AML-193 (cell line): ENCODE data around the gene RHBDD3.

ENCODE experiments used
- DNase-seq, 2 experiments: peaks; one replicate each; lab custom pipeline; 2025; lab: John Stamatoyannopoulos, UW

Gene RHBDD3

GRCh38 chr22:29269230-29269604, 1.4 kb upstream of the RHBDD3 start:
- no peak for DNase-seq

DNA sequence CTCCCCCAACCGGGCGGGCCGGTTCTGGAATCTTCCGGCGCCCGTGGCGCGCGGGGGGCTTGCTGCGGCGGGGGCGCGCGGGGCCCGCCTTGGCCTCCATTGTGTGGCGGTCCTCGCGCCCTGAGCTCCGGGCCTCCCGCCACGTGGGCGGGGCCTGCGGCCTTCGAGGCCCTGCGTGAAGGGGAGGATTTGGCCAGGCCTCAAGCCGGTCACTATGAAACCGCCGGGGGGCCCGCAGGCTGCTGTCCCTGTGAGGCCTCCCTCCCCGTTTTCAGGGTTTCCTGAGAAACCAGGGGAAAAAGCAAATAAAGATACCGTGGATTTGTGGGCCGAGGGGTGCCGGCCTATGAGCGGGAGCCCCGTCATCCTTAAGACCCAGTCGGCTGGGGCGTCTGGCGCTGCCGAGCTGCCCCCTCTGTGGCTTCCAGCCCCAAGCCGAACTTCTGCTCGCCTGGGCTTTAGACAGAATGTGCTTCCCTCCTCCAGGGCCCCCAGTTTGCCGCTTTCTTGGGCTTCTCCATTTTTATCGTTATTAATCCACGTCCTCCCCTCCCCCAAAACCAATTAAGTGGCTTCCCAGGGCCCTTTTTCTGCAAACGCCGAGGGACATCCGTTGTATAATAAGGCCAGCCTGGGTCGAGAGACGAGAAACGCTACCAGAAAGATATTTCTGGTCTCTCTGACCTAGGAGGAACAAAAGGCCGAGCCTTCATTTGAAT, 889 bp upstream of the RHBDD3 start:
- peak in 1 of 2 experiments; percentile 9 for DNase-seq

DNA sequence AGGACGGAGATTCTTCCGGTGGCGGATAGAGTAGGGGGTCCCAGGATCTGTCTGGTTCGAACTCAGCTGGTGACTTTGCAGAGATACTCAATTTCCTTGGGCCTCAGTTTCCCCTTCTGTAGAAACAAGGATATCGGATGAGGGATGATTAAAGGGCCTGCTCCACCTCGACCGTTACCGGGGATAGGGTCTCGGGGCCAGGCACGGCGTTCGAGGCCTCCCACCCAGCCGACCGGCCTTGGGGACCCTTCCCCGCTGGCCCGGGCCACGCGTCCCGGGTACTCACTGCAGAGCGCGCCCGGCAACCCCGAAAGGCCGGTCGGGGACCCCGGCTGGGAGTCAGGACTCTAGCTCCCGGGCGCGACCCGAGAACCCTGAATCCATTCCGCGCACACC, 321 bp downstream of the RHBDD3 start:
- no peak for DNase-seq

- DNase-seq, result no peak
These were observed 968 bp downstream of the RHBDD3 start for GRCh38 chr22:29266564-29267461.

GRCh38 chr22:29265929-29266328, 1.9 kb downstream of the RHBDD3 start:
- no peak for DNase-seq

GRCh38 chr22:29265305-29265704, 2.5 kb downstream of the RHBDD3 start:
- no peak for DNase-seq

GRCh38 chr22:29263791-29264276, 3.9 kb downstream of the RHBDD3 start:
- DNase-seq, result no peak

DNA sequence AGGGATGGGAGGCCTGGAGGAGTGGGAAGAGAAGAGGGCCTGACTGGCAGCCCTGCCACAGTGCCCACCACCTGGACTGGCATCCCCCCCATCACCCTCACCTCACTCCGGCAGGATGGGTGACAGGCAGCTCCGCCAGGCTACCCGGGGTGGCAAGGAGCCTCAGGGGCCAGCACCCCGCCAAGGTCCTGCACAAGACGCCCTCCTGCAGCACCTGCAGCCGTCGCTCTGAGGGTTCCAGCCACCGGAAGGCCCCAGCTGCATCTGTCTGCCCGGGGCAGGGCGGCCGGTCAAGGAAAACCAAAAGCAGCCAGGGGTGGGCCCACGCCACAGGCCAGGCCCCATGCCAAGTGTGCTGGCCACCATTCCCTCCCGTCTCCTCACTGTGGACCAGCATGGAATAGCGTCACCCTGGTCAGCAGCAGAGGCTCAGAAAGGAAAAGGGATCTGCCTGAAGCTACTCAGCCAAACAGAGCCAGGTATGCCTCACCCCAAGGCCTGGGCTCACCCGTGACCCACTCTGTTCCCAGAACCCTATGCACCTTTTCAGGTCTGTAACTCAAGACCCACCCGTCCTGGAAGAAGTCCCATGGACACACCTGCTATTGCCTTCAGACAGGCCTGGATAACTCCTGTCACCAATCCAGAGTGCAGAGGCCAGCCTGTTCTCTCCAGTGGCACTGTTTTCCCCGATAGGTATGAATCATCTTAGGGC, 7.0 kb downstream of the RHBDD3 start:
- DNase-seq, result no peak

DNA sequence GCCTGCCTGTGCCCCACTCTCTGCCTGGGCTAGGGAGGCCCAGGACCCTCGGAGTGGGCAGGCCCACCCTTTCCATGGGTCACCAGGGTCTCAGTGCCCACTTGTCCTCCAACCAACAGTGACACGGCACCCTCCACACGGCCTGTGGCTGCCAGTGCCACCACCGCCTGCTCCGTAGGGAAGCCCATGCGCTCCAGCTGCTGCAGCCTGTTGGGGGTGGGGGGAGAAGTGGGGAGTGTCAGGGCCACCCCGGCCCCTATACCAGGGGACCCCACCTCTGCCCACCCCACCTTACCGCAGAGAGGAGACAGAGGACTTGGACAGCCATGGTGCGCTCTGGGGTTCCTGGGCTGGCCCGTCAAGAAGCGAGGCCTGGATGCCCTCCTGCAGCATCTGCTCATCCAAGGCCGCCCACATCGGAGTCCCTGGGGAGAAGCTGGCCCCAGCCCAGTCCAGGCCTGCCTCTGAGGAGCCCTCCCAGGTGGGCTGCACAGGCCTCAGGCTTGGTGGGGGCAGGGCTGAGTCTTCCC, 7.7 kb downstream of the RHBDD3 start:
- no peak for DNase-seq

- DNase-seq, result no peak
These were observed 8.4 kb downstream of the RHBDD3 start for GRCh38 chr22:29259253-29259899.

DNA sequence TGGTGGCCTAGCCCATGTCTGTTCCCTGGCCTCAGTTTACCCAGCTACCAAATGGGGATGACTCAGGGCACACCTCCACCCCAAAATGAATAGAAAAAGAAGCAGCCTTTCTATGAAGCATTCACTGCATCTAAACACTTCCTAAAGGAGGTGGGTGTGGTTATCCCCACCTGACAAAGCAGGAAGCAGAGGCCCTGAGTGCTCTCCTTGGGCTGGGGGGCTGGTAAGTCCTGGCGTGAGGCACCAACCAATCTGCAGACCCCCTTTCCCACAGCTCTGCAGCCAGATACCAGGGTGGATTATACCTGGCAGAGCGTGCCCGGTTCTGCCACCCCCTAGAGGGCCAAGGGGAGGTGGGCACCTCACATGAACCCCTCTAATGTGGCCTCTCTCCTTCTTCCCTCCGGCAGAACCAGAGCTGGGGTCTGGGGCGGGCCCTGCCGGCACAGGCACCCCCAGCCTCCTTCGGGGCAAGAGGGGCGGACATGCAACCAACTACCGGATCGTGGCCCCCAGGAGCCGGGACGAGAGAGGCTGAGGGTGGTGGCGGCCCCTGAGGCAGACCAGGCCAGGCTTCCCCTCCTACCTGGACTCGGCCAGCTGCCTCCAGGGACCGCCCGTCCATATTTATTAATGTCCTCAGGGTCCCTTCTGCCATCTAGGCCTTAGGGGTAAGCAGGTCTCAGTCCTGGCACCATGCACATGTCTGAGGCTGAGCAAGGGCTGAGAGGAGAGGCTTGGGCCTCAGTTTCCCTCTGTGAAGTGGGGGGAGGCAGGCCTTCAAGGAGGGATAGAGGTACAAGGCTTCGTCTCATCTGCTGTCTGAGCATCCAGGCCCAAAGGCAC, 9.2 kb downstream of the RHBDD3 start:
- DNase-seq, result no peak

DNA sequence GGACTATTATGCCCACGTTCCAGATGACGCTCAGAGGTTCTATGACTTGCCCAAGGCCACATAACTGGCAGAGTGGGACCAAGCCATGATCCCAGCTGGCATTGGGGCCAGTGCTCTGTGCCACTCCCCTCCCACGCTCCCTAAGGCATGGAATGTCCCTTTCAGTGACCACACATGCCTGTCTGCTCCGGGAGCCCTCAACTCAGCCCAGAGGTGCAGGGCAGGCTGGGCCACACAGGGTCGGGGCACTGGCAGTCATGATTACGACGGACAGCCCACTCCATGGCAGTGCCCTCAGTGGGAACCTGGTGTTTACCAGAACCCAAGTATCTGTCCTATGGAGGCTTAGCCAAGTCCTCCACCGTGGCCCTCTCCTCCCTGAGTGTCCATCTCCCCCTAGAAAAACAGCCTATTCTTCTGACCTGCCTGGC, 10.0 kb downstream of the RHBDD3 start:
- DNase-seq, result no peak

GRCh38 chr22:29256606-29257325, 11.0 kb downstream of the RHBDD3 start:
- no peak for DNase-seq

DNA sequence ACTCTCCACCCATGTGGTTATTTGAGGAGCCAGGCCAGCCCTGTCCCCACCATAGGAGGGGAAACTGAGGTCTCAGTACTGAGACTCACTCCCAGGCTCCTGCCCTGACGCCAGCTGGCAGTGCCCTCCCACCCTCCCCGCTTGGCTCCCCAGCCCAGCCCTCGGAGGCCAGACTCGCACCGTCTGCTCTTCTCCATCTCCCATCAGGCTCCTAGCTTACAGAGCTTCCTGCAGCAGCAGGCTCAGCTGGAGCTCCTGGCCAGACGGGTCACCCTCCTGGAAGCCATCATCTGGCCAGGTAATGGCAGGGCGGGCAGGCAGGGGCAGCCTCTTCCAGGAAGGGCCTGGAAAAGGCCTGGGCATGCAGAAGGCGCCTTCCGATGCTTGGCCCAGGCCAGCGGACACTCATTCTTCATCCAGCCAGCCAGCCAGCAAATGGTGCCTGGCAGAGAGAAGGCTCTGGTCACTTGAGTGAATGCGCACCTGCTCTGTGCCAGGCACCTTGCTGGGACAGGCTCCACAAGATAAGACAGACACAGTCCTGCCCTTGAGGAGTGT, 12.6 kb downstream of the RHBDD3 start:
- no peak for DNase-seq

GRCh38 chr22:29254286-29254660, 13.5 kb downstream of the RHBDD3 start:
- DNase-seq, result no peak

- no peak for DNase-seq
These were observed 14.1 kb downstream of the RHBDD3 start for GRCh38 chr22:29253561-29254285.

DNA sequence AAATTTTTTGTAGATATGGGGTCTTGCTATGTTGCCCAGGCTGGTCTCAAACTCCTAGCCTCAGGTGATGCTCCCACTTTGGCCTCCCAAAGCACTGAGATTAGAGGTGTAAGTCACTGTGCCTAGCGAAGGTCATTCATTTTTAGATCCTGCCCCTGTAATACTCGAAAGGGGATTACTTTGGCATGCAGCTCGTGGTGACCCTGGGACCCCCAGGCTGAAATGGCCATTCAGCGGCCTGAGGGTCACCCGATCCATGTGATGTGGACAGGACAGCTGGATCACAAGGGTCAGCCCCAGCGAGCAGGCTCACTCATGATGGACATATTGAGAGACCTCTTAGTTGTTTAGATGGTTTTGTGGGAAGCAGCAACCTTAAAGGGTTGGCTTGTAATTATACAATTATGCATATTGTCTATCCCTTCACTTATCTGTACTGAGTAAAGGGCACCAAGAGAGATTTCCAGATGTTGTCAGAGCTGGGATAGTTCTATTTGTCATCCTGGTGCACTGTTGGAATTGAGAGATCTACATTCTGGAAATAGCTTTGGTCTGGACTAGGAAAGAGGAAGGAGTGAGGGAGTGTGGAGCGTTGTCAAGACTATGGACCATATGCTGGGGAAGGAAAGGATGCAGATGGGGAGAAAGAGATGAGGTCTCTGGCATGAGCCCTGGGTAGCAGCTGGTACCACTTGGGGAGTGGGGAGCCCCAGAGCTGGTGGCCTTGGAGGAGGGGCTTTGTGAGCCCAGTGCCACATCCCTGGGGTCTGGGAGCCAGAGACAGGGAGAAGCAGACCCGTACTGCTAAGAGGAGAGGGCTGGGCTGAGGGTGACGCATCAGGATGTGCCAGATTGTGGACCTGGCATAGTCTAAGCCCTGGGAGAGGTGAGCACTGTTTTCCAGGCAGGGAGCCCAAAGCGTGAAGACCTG, 15.5 kb downstream of the RHBDD3 start:
- DNase-seq, result no peak

DNA sequence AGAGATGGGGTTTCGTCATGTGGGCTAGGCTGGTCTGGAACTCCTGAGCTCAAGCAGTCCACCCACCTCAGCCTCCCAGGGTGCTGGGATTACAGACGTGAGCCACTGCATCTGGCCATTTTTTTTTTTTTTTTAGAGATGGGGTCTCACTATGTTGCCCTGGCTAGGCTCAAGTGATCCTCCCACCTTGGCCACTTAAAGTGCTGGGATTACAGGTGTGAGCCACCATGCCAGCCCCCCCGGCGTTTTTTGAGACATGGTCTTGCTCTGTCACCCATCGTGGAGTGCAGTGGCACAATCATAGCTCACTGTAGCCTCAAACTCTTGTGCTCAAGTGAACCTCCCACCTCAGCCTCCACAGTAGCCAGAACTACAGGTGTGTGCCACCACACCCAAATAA, 16.5 kb downstream of the RHBDD3 start:
- no peak for DNase-seq
